AML-193 (cell line): ENCODE data around the gene RPF1.
A peak's percentile ranks its signal among the peaks of the same experiment; 100 is the strongest.
"Not testable (repeated sequence)": the region's sequence is repeated elsewhere in the genome, so short reads cannot be mapped to it uniquely, and the experiment has no call there.

ENCODE experiments used
- DNase-seq, 2 experiments: peaks; one replicate each; lab custom pipeline; 2025; lab: John Stamatoyannopoulos, UW

RPF1 gene

DNA sequence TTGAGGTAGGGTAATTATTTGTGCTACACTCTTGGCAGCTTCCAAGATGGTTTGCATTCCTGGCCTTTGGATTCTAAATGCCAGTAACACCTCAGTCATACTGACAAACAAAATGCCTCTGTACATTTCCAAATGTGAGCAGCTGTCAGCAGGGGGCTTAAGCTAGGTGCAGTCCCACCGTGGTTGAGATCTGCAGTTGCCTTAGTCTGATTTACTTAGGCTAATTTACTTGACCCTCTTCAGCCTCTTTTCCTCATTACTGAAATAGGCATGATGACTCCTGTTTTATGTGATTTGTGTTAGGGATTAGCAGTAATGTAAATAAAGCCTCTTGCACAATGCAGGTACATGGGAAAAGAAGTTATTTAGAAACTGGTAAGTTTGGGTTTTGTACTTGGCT lies 13.7 kb downstream of the RPF1 start:
- no peak for DNase-seq

DNA sequence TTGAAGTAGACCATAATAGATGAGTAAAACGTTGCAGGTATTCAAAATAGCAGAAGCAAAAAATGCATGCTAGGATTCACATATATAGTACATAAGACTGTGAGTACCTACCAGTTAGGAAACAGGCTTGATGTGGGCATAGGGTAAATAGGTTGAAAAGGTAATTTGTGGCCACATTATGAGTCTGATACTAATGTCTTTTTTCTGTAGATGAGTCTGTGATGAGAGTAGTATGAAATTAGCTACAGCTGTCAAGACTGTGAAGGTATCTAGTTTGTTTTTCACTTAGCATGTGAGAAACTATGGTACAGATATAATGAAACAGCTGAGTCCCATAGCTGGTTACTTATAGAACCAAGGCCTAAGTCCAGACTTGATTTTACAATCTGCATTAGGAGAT lies 14.7 kb downstream of the RPF1 start:
- no peak for DNase-seq

GRCh38 chr1:84496498-84496897 lies 17.4 kb downstream of the RPF1 start:
- DNase-seq: no peak

DNA sequence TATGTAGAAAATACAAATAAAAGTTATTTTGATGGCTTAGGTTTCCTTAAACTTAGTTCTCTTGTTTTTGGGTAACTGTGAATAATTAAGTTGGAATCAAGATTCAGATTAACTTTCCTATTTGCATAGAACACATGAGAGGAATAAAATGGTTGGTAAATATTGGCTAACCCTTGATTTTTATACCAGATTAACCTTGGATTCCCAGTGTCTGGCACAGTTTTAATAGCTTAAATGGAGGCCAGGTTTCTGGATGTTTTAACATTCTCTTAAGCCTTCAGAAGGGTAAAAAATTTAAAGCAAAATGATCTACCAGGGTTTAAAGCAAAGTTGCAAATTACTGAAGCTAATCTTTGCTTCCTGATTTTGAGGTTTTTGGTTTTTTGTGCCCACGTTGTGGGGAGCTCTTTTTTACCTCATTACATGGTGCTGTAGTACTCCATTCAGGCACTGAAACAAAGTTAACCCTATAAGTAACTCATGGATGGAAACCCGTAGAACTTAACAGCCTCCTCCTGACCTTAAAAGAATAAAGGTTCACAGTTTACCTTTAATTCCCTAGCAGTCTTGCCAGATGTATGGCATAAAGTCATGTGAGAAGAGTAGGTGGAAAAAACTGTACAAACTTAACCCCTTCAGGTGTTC lies 18.7 kb downstream of the RPF1 start:
- DNase-seq: peak in 1 of 2 experiments; percentile 7

DNA sequence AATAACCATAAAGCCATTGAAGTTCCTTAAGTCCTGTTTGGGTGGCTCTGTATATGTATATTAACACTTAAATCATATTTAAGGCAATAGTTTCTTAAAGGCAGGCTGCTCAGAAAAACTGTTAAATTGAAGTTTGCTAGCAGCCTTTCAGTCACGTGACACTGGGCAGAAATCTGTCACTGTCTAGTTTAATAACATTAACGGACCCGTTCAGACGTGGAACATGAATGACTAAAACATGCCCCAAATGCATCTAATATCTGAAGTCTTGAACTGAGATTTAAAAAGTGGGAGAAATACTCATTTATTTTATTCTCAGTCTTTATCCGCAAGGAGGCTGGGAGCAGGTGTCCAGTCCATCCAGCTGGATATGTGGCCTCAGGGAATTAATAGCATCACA lies 23.9 kb downstream of the RPF1 start:
- no peak for DNase-seq

DNA sequence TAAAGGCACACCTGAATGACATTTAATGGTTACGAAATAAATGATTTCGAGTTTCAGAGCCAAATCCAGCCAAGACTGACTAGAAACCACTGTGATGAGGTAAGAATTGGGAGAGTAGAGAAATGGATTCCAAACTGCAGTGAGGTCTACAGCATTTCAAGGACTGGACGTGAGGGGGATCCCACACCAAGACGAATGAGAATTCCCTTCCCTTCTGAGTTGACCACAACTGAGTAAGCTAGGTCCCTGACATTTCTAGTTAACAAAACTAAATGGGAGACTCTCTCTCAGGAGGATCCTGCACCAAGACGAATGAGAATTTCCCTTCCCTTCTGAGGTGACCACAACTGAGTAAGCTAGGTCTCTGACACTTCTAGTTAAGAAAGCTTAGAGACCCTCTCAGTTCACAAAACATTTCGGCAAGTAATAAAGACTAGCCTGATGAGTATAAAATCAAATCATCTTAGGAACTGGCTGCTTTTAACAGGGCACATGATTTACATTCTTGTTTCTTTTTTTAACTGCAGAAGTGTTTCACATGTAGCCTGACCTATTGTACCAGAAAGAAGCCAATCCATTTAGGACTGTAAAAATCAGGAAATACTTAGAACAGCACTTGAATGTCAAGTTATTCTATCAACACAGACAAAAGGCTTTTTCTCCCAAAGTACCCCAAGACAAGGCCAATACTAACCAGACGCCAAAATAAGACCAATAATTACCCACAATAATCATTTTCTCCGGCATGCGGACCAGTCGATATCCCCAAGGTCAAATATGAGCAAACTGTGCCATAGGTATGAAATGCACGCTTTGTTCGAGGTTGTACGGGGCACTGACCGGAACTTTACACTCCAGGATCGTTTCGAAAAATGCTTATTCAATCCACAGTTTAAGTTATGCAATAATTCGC lies 25.8 kb downstream of the RPF1 start:
- peak in 1 of 2 experiments; percentile 49 for DNase-seq

- DNase-seq: peak; percentile 57 to 62
Observed at GRCh38 chr1:84505493-84506001, 26.5 kb downstream of the RPF1 start.

DNA sequence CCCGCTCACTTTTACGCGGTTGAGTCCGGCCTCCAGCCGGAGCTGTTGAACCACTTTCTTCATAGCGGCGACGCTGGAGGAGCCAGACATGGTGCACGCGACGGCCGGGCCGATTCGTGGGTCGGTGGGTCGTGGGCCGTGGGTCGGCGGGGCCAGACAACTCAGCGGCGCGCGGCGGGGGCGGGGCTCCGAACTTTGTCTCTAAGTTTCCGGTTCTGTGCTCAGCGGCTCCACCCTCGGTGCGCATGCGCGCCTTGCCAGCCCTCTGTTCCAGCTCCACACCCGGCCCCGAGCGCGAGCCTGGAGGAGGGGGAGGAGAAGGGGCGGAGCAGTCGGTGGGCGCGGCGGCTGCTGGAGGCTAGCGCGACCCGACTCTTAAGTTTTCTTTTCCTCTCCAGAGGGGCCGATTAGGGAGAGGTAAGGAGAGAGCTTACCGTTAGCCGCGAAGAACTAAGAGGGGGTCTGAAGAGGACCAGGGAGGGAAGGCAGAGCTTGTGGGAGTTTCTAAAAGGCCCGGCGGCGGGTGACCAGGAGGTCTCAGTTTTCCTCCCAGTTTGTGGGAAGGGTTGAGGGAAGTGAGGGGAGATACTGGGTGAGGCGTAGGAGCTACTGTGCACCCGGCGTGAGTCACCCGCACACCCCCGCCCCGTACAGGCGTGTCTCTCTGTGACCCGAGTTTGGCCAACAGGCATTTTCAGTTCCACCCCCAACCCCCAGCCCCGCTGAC lies 27.1 kb downstream of the RPF1 start, which contains the start of the genes GNG5 and SPATA1:
Gene GNG5 (minus strand): TSS at position 580 of the 727 bp plus-strand sequence. CDS start 490 bp downstream, at position 90.
Gene SPATA1 (plus strand): TSS at position 385 of the 727 bp plus-strand sequence. CDS start 9,974 bp downstream, outside the sequence.
- peak; percentile 90 to 92 for DNase-seq

- DNase-seq: peak; percentile 31 to 34
Observed at GRCh38 chr1:84506729-84507453, 27.8 kb downstream of the RPF1 start.

- not testable (repeated sequence) for DNase-seq
Observed at GRCh38 chr1:84507887-84508286, 28.8 kb downstream of the RPF1 start.

DNA sequence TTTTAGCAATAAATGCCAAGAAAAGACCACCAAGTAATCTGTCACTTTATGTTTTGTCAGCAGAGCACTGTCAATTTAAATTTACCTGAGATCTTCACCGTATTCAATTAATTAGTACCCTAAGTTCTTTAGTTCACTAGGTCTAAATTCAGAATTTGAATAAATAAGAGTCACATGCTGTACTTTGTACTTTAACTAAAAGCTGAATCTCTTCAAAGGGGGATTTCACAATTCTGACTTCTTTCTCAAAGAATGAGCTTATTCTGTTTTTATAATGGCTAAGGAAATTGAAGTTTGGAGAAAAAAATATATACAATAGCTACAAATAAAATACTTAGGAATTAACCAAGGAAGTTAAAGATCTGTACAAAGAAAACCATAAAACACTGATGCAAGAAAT lies 29.4 kb downstream of the RPF1 start:
- no peak for DNase-seq

DNA sequence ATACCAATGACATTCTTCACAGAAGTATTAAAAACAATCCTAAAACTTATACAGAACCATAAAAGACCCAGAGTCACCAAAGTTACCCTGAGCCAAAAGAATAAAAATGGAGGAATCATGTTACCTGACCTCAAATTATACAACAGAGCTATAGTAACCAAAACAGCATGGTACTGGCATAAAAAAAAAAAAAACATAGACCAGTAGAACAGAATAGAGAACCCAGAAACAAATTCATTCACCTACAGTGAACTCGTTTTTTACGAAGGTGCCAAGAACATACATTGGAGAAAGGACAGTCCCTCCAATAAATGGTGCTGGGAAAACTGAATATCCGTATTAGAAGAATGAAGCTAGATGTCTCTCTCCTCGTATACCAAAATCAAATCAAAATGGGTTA lies 30.0 kb downstream of the RPF1 start:
- no peak for DNase-seq

DNA sequence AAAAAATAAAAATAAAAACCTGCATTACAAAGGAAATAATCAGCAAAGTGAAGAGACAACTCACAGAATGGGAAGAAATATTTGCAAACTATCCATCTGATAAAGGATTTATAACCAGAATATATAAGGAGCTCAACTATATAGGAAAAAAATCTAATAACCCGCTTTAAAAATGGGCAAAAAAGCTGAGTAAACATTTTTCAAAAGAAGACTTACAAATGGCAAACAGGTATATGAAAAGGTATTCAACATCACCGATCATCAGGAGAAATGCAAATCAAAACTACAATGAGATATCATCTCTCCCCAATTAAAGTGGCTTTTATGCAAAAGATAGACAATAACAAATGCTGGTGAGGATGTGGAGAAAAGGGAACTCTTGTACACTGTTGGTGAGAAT lies 31.1 kb downstream of the RPF1 start:
- DNase-seq: no peak

GRCh38 chr1:84510668-84511067 lies 31.6 kb downstream of the RPF1 start:
- no peak for DNase-seq

DNA sequence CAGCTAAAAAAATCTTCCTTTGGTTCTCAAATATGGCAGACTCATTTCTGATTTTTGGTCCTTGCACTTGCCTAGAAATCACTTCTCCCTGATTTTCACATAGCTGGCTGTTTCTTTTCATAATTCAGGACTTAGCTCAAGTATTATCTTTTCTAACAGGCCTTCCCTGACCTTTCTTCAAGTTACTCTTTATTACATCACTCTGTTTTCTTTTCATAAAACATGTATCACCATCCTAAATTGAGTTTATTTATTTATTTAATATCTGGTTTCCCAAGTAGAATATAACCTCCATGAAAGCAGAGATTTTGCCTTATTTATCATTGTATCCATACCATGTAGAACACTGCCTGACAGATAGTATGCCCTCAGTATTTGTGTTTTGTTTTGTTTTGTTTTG lies 45.5 kb downstream of the RPF1 start:
- DNase-seq: no peak

GRCh38 chr1:84525779-84526178 lies 46.7 kb downstream of the RPF1 start:
- DNase-seq: no peak

- DNase-seq: no peak
Observed at GRCh38 chr1:84538599-84538998, 59.5 kb downstream of the RPF1 start.

DNA sequence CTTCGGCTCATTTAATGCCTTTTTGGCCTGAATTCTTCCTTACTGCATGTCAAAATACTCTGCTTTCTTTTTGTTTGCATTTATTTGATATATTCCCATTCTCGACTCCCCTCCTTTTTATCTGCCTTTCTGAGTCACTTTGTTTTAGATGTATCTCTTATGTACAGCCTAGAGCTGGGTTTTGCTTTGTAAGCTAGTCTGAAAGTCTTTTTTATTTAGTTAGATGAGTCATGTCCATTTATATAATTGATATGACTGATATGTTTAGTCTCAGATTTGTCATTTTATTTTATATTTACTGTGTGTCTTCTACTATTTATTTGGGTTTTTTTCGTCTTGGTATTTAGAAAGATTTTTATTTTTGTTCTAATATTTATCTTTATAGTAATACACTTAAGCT lies 60.9 kb downstream of the RPF1 start:
- no peak for DNase-seq

GRCh38 chr1:84540759-84541158 lies 61.7 kb downstream of the RPF1 start:
- DNase-seq: no peak

GRCh38 chr1:84541679-84542078 lies 62.6 kb downstream of the RPF1 start:
- DNase-seq: no peak
